Rectal smooth muscle tissue (tissue), 1 donor: ENCODE results near the gene ZNF619.

Source experiments
- H3K27ac ChIP-seq: one replicate; pipeline ENCODE4 v1.7.0; 2013; ENCODE audit warnings: low read depth, low read length, inconsistent platforms
- H3K27me3 ChIP-seq: one replicate; pipeline ENCODE4 v1.7.0; 2013; ENCODE audit warnings: low read length; ENCODE audit not compliant: control insufficient read depth, insufficient read depth
- H3K36me3 ChIP-seq: one replicate; pipeline ENCODE4 v1.7.0; 2013; ENCODE audit warnings: low read length; ENCODE audit not compliant: control insufficient read depth, insufficient read depth
- H3K4me1 ChIP-seq: one replicate; pipeline ENCODE4 v1.7.0; 2013; ENCODE audit warnings: low read length; ENCODE audit not compliant: control insufficient read depth, insufficient read depth
- H3K4me3 ChIP-seq: one replicate; pipeline ENCODE4 v1.7.0; 2013; ENCODE audit warnings: low read length
- H3K9ac ChIP-seq: one replicate; pipeline ENCODE4 v1.7.0; 2013; ENCODE audit warnings: low read length

The ZNF619 gene

GRCh38 chr3:40476478-40477470, at the start of gene ZNF619:
TSS of gene ZNF619 (plus strand) at chr3:40477122. CDS start at chr3:40477980, 858 bp downstream.
- peak within 1 kb of the TSS; percentile 19 for H3K9ac ChIP-seq
- no peaks in the 10 kb centered on the region for H3K27me3 ChIP-seq
- peak within 1 kb of the TSS; percentile 38 for H3K27ac ChIP-seq
- peak within 1 kb of the TSS; percentile 97 for H3K4me3 ChIP-seq
- H3K4me1 ChIP-seq, result peaks cover 5% of the 10 kb centered on the region
- peaks cover 7% of the 10 kb centered on the region for H3K36me3 ChIP-seq

- H3K36me3 ChIP-seq, result no peaks in the 10 kb centered on the region
- H3K4me3 ChIP-seq, result no peak overlapping the region
- no peak overlapping the region for H3K27ac ChIP-seq
- no peak overlapping the region for H3K9ac ChIP-seq
- no peaks in the 10 kb centered on the region for H3K27me3 ChIP-seq
- no peaks in the 10 kb centered on the region for H3K4me1 ChIP-seq
Observed at GRCh38 chr3:40432793-40433192, 44.1 kb upstream of the ZNF619 start.

GRCh38 chr3:40437889-40438288, 39.0 kb upstream of the ZNF619 start:
- Histone ChIP-seq H3K4me3 (no peak overlapping the region), H3K9ac (no peak overlapping the region), H3K4me1 (no peaks in the 10 kb centered on the region), H3K27ac (no peak overlapping the region), H3K27me3 (no peaks in the 10 kb centered on the region), H3K36me3 (no peaks in the 10 kb centered on the region)

- Histone ChIP-seq H3K27me3 (no peaks in the 10 kb centered on the region), H3K4me1 (no peaks in the 10 kb centered on the region), H3K9ac (no peak overlapping the region), H3K27ac (no peak overlapping the region), H3K36me3 (no peaks in the 10 kb centered on the region), H3K4me3 (no peak overlapping the region)
Observed at GRCh38 chr3:40445062-40445461, 31.9 kb upstream of the ZNF619 start.

- H3K36me3 ChIP-seq, result peaks cover 3% of the 10 kb centered on the region
Observed at GRCh38 chr3:40445880-40446279, 31.0 kb upstream of the ZNF619 start.

GRCh38 chr3:40450438-40450837, 26.5 kb upstream of the ZNF619 start:
- Histone ChIP-seq H3K27me3 (no peaks in the 10 kb centered on the region), H3K27ac (no peak overlapping the region), H3K4me1 (peaks cover 4% of the 10 kb centered on the region), H3K9ac (no peak overlapping the region), H3K4me3 (no peak overlapping the region), H3K36me3 (peaks cover 3% of the 10 kb centered on the region)

More at GRCh38 chr3:40445880-40446279, 31.0 kb upstream of the ZNF619 start:
- H3K4me3 ChIP-seq, result no peak overlapping the region
- H3K27me3 ChIP-seq, result no peaks in the 10 kb centered on the region
- no peak overlapping the region for H3K9ac ChIP-seq
- no peaks in the 10 kb centered on the region for H3K4me1 ChIP-seq
- no peak overlapping the region for H3K27ac ChIP-seq

- Histone ChIP-seq H3K4me3 (no peak overlapping the region), H3K36me3 (peaks cover 3% of the 10 kb centered on the region), H3K9ac (no peak overlapping the region), H3K27me3 (no peaks in the 10 kb centered on the region), H3K4me1 (peaks cover 4% of the 10 kb centered on the region), H3K27ac (no peak overlapping the region)
Observed at GRCh38 chr3:40451551-40451950, 25.4 kb upstream of the ZNF619 start.

- peak overlapping the region; percentile 95 for H3K4me3 ChIP-seq
- H3K27ac ChIP-seq, result peak overlapping the region; percentile 95
- no peaks in the 10 kb centered on the region for H3K27me3 ChIP-seq
- H3K9ac ChIP-seq, result no peak overlapping the region
- H3K4me1 ChIP-seq, result peaks cover 4% of the 10 kb centered on the region
- peaks cover 3% of the 10 kb centered on the region for H3K36me3 ChIP-seq
Observed at GRCh38 chr3:40452057-40452456, 24.9 kb upstream of the ZNF619 start.

GRCh38 chr3:40452562-40452875, 24.4 kb upstream of the ZNF619 start:
- H3K27ac ChIP-seq, result peak overlapping the region; percentile 95
- peaks cover 4% of the 10 kb centered on the region for H3K4me1 ChIP-seq
- peak overlapping the region; percentile 96 for H3K9ac ChIP-seq
- H3K27me3 ChIP-seq, result no peaks in the 10 kb centered on the region
- peak overlapping the region; percentile 95 for H3K4me3 ChIP-seq
- peaks cover 3% of the 10 kb centered on the region for H3K36me3 ChIP-seq

- H3K4me1 ChIP-seq, result peaks cover 7% of the 10 kb centered on the region
- peaks cover 3% of the 10 kb centered on the region for H3K36me3 ChIP-seq
- H3K4me3 ChIP-seq, result peak overlapping the region; percentile 95
- H3K9ac ChIP-seq, result peak overlapping the region; percentile 96
- peak overlapping the region; percentile 95 for H3K27ac ChIP-seq
- H3K27me3 ChIP-seq, result no peaks in the 10 kb centered on the region
Observed at GRCh38 chr3:40452876-40453730, 23.8 kb upstream of the ZNF619 start.

GRCh38 chr3:40453933-40454332, 23.0 kb upstream of the ZNF619 start:
- Histone ChIP-seq H3K4me1 (peaks cover 14% of the 10 kb centered on the region), H3K36me3 (peaks cover 7% of the 10 kb centered on the region), H3K27me3 (no peaks in the 10 kb centered on the region), H3K4me3 (peak overlapping the region; percentile 64), H3K27ac (no peak overlapping the region), H3K9ac (no peak overlapping the region)

- Histone ChIP-seq H3K4me1 (peaks cover 14% of the 10 kb centered on the region), H3K27ac (no peak overlapping the region), H3K9ac (no peak overlapping the region), H3K27me3 (no peaks in the 10 kb centered on the region), H3K4me3 (no peak overlapping the region), H3K36me3 (peaks cover 12% of the 10 kb centered on the region)
Observed at GRCh38 chr3:40455328-40455727, 21.6 kb upstream of the ZNF619 start.
